ENCODE measurements around the gene ZNRD2.

GRCh38 chr11:65524014-65524740 is 46.1 kb upstream of the ZNRD2 start:
- TF ChIP-seq CTCF (IDR thresholded peaks at IDR 0.05; ENCODE audit: poor library complexity) (no peak), EZH2 (IDR thresholded peaks at IDR 0.05; ENCODE audit: borderline replicate concordance) (no peak), EZH2phosphoT487 (IDR thresholded peaks at IDR 0.05; ENCODE audit: low read depth, severe bottlenecking, unreplicated experiment) (no peak)
